Skin epidermis (tissue), 12 donors: Measurements from ENCODE around the gene LIMK2.
"Not testable (repeated sequence)": the region's sequence is repeated elsewhere in the genome, so short reads cannot be mapped to it uniquely, and the experiment has no call there.

Source experiments
- H3K27ac ChIP-seq, 21 experiments: fragments of 200-600 bp; sonication (generic) in 11 of 21; one replicate each; pipeline ENCODE4 v1.5.0; 2020; ENCODE audit warnings: mild to moderate bottlenecking in 3 of 21, inconsistent platforms in 2 of 21, moderate library complexity in 2 of 21
- H3K4me3 ChIP-seq, 7 experiments: fragments of 200-600 bp; sonication (generic) in 2 of 7; one replicate each; pipeline ENCODE4 v1.5.0; 2020; ENCODE audit warnings: inconsistent platforms in 2 of 7, mild to moderate bottlenecking in 2 of 7, moderate library complexity in 1 of 7

The LIMK2 gene

DNA sequence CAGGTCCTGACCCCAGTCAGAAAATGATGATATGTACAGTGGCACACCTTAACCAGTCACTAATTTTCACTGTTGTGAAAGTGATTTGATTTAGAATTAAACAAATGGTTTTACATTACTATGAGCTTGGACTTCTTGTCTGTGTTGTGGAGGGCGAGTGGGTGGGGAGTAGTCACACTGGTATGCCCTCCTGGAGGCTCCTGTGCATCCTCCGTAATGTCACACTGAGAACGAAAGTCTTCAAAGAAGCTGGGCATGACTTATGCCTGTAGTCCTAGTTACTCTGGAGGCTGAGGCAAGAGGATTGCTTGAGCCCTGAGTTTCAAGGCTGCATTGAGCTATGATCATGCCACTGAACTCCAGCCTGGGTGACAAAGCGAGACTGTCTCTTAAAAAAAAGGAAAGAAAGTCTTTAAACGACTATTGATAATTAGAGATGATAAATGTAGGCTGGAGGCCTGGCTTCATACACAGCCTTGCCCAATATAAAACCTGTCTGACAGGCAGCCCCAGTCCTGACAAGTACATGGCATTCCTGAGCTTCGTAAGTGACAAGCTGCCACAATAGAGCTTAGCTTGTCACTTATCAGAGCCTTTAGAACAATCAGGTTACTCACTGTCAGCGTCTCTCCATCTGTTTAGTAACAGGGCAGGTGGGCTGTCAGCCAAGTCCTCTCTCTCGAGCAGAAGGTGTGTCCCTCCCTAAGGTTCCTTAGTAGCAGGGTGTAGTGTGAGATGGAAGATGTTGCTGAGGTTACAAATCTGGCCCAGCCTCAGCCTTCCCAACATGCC lies 5.0 kb upstream of the LIMK2 start:
- H3K4me3 ChIP-seq: no peak overlapping the region
- H3K27ac ChIP-seq: peak overlapping the region in 17 of 21 experiments; percentile 9 to 74 (median 51)

DNA sequence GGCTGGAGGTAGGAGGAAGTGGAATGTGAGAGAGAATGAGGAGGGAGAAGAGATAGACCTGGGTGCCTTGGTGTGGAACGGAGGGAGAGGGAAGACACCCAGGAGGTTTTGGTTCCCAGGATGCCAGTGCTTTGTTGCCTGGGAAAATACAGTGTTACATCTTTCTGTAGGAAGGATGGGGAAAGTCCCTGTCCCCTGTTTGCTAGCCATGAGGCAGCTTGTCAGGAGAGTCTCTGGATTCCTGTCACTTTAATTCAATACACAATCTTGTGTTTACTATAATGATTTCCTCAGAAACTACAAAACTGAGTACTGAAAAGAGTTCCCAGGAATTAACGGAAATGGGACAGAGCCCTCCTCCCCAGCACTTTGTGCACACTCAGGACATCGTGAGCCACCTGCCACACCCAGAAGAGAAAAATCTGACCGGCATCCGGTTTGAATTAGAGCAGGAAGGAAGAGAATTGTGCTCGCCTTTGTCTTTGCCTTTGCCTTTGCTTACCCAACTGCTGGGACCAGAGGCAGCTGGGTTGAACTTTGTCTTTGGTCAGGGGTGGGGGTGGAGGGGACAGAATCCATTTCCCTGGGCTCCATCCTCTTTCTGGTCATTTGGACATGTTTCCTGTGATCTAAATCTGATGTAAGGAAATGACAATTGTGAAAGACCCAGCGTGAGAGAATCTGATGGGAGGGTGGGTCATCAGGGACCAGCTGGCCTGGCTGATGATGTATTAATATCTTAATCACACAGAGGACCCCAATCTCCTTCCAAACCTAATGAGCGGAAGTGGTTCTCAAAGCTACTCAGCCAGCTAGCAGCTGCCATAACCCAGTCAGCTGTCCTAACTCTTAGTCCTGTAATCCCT lies 1.3 kb upstream of the LIMK2 start:
- H3K4me3 ChIP-seq: no peak overlapping the region
- peak overlapping the region in 18 of 21 experiments; percentile 11 to 92 (median 82) for H3K27ac ChIP-seq

DNA sequence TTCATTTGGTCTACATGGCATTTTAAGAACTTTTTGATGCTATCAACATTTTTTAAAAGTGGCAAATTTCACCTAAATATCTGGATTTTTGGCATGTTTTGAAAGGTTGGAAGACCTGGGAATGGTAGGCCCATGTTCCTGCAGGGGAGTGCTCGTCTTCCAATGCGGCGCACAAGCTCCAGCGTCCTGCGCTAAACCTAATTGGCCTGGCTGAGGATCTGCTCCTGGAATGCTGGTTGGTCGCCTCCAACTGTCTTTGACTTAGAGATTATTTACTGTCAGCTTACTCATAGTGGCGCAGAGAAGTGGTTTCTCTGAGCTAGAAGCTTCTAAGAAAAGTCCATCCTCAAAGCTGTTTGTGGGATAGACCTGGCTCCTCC lies 626 bp upstream of the LIMK2 start:
- Histone ChIP-seq H3K4me3 (peak overlapping the region in 6 of 7 experiments; percentile 67 to 89 (median 82)), H3K27ac (peak overlapping the region in 20 of 21 experiments; percentile 3 to 92 (median 82))

DNA sequence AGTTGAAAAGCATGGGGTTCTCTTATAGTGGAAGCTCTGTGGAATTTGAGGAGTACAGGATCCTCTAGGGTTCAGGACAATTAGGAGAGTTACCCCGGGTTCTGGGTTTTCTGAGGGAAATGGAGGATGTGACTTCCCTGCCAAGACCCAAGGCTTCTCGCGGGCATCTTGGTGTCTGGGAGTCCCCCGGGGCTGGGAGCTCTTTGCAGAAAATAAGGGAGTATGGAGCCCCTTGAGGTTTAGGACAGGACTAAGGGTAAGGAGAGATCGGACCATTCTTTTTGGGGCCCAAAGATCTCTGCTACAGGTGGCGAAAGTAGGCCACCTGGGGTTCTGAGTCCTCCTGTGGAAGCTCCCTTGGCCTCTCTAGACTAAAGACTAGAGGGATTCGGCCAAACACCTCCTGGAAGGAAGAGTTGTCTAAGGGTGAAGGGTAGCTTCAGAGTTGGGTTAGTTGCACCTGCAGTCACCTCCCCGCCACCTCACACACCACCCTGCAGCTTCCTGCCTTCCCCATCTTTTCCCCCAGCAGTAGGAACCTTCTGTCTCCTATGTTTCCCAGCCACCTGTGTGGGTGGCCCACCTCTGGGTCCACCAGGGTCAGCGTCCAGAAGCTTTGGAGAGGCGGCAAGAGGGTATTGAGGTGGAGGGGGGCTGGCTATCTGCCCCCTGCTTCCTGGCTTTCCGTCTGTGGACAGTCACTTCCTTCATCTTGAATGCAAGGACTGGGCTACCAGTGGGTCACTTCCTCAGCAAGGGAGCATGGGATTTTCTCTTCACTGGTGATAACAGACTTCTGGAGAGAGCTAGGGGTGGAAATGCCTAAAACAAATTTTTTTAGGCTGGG lies 908 bp downstream of the LIMK2 start:
- peak overlapping the region; percentile 8 to 92 (median 82) for H3K27ac ChIP-seq
- H3K4me3 ChIP-seq: peak overlapping the region; percentile 67 to 89 (median 82)

DNA sequence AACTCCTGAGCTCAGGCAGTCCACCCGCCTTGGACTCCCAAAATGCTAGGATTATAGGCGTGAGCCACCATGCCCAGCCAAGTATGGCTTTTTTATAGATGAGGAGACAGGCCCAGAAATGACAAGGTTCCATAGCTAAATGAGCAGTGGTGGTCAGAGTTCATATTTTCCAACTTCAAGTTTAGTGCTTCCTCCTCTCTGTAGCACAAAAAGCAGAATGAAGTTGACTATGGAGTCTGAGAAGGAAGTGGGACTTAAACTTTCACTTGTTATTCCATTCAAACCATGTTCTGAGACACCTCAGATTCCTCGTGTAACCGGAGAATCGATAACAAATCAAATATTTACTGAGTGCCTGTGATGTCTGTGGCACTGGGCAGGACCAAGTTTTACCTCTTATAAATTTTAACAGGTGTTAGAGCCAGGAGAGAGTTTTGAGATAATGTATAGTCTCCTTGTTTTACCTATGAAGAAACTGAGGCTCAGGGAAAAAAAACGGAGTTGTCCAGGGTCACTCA lies 3.0 kb downstream of the LIMK2 start:
- no peak overlapping the region for H3K4me3 ChIP-seq
- peak overlapping the region in 2 of 21 experiments; percentile 18 for H3K27ac ChIP-seq

DNA sequence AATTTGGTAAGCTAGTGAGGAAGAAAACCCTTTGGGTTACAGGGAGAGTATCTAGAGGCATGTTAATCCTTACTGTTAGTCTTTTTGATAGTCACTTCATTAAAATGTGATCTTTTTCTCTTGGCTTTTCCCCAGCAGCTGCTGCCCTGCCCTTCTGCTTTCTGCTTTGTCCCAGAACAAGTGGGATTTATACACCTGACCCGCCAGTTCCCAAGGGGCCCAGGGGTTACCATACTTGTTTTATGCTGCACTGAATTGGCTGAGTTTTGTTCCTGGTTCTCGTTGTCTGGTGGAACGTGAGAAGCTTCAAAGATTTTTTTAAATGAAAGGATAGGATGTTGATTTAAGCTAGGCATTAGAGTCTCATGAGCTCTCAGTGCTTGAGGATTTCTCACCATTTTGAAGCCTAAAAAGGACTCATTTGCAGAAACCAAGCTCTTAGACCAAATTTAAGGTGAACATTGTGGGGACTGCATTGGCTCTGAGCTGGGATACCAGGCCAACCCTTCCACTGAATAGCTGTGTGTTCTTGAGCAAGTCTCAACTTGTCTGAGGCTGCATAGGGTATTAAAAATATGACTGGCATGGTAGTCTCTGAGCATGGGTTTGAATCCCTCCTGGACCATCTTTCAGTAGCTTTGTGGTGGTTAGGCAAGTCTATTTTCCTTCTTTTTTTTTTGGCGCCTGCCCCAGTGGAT lies 6.6 kb downstream of the LIMK2 start:
- Histone ChIP-seq H3K4me3 (no peak overlapping the region), H3K27ac (peak overlapping the region in 14 of 21 experiments; percentile 2 to 79 (median 48))

DNA sequence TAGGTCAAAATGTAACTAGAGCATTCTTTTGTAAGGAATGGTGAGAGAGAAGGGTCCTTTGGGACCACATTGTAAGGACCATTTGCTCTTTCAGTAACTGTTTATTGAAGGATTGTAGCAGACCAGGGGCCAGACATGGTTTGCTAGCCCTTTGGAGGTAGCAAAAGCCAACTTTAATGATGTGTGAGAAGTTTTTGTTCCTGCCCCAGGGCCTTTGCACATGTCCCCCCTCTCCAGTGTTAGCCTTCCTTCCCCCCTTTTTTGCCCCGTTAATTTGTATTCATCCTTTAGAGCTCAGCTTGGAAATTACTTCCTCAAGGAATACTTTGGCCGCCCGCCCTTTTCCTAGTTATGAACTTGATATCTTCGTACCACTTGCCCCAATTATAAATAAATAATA lies 9.0 kb downstream of the LIMK2 start:
- Histone ChIP-seq H3K4me3 (no peak overlapping the region), H3K27ac (peak overlapping the region in 3 of 21 experiments; percentile 9 to 44 (median 34))

DNA sequence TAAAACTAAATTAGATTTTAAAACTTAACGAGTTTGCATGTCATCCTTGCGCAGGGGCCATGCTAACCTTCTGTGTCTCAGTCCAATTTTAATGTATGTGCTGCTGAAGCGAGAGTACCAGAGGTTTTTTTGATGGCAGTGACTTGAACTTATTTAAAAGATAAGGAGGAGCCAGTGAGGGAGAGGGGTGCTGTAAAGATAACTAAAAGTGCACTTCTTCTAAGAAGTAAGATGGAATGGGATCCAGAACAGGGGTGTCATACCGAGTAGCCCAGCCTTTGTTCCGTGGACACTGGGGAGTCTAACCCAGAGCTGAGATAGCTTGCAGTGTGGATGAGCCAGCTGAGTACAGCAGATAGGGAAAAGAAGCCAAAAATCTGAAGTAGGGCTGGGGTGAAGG lies 10.6 kb downstream of the LIMK2 start:
- Histone ChIP-seq H3K27ac (peak overlapping the region in 2 of 21 experiments; percentile 13 to 28), H3K4me3 (no peak overlapping the region)

DNA sequence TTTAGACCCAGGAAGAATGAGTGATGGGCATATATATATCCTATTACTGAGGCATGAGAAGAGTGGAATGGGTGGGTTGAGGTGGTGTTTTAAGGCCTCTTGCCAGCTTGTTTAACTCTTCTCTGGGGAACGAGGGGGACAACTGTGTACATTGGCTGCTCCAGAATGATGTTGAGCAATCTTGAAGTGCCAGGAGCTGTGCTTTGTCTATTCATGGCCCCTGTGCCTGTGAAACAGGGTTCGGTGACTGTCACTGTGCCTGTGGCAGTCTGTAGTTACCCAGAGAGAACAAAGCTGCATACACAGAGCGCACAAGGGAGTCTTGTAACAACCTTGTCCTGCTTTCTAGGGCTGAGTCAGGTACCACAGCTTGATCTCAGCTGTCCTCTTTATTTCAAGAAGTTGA lies 11.7 kb downstream of the LIMK2 start:
- Histone ChIP-seq H3K4me3 (no peak overlapping the region), H3K27ac (peak overlapping the region in 4 of 21 experiments; percentile 32 to 59 (median 50))

DNA sequence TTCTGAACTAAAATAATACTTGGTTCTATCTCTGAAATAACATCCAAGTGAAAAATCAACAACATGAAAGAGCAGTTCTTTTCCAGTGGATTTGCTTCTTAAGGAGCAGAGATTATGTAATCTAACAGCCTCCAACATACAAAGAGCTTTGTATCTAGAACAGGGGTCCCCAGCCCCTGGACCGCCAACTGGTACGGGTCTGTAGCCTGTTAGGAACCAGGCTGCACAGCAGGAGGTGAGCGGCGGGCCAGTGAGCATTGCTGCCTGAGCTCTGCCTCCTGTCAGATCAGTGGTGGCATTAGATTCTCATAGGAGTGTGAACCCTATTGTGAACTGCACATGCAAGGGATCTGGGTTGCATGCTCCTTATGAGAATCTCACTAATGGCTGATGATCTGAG lies 12.6 kb downstream of the LIMK2 start:
- H3K27ac ChIP-seq: peak overlapping the region in 2 of 21 experiments; percentile 25 to 41

DNA sequence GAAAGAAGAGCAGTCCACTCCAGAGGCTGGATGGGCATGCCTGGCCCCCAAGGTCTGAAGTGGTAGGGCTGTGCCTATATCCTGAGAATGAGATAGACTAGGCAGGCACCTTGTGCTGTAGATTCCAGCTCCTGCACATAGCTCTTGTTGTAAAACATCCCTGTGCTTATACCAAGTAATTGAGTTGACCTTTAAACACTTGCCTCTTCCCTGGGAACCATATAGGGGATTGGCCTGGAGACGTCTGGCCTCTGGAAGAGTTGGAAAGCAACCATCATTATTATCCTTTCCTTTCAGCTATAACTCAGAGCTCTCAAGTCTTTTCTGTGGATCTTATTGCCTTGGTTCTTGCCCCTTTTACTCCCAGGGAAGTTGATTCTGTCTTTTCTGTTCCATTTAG lies 15.1 kb downstream of the LIMK2 start:
- Histone ChIP-seq H3K27ac (peak overlapping the region in 4 of 21 experiments; percentile 2 to 69 (median 3)), H3K4me3 (no peak overlapping the region)

More for the DNA sequence above, 12.6 kb downstream of the LIMK2 start:
- H3K4me3 ChIP-seq: not testable (repeated sequence)

DNA sequence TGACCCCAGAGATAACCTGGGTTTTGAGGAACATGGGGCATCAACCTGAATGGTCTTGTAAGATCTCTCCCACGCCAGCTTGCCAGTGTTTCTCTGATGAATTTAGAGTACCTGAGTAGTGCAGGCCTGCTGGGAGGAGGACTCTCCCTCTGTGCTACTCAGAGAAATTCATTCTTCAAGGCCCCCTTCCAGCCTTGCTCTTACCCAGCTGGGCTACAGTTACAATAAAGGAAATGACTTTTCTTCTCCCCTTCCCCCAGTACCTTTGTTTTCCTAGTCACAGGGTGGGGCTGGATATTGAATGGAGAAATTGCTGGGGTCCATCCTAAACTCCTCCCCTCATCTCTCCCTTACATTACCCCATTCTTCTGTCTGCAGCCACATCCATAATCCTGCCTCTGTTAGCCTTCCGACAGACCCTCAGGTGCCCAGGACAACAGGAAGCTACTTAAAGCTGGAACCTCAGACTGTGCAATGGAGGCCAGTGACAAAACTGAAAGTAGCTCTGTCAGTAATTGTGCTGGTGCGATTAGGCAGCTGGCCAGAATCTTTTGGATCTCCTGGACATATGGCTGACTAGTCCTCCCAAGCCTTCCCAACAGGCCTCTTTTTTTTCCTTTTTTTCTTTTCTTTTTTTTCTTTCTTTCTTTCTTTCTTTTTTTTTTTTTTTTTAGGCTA lies 17.4 kb downstream of the LIMK2 start:
- H3K27ac ChIP-seq: peak overlapping the region in 19 of 21 experiments; percentile 33 to 82 (median 69)
- no peak overlapping the region for H3K4me3 ChIP-seq

DNA sequence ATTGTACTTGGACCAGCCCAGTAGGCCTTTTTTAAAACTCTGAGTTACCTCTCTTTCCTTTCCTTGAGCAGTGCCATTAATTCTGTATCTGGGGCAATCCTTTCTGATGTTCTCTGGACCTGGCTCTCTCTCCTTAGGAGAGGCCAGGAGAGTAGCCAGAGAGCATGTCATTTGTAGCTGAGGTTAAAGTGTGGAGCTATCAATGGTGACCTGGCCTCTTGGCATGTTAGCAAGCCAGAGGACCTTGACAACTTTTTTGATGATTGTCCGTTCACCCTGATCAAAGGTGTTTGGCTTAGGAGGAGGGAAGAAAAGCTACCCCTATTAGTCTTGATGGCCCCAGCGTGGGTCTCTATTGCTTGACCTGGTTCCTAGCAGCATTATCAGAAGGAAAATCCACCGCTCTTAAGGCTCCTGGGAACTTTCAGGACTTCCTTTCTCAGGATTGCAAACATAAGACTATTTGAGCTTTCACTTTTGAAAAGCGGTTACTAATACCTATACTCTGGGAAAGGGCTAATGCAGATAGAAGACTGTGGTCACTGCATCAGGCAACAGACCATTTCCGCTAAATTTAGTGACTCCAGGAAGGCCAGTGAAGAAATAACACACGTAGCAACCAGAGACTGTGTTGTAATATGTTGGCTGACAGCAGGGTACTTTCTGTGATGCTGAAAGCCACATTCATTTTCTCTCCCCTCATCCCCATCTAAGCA lies 18.2 kb downstream of the LIMK2 start:
- peak overlapping the region in 19 of 21 experiments; percentile 34 to 82 (median 69) for H3K27ac ChIP-seq
- no peak overlapping the region for H3K4me3 ChIP-seq

DNA sequence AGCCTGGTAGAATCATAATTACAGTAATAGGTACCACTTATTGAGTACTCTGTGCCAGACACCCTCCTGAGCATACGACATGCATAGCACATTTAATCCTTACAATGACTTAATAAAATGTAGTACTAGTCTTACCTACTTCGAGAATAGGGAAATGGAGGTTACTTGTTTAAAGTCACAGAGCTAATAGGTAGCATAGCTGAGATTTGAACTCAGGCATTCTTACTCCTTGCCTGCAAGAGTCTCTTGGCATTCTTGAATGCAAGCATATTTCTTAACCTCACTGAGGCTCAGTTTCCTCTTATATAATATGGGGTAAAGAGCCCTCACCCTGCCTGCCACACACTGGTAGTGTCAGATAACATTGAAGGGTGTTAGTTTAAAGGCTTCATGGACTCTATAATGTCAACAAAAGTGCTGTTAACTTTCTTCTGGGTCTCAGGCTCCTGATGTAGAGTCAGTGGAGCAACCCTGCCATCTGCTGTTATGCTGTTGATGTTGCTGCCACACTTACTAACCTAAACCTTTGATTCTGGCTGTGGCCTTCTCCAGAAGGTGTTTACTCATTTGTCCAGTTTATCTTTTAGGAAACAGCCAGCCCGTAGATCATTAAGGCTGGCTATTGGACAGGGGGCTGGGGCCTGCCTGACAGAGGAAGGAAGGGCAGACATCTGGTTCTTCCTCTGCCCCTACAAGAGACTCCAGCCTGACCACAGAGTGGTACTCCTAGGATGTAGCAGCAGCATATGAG lies 18.9 kb downstream of the LIMK2 start:
- Histone ChIP-seq H3K4me3 (no peak overlapping the region), H3K27ac (peak overlapping the region in 18 of 21 experiments; percentile 24 to 82 (median 65))

DNA sequence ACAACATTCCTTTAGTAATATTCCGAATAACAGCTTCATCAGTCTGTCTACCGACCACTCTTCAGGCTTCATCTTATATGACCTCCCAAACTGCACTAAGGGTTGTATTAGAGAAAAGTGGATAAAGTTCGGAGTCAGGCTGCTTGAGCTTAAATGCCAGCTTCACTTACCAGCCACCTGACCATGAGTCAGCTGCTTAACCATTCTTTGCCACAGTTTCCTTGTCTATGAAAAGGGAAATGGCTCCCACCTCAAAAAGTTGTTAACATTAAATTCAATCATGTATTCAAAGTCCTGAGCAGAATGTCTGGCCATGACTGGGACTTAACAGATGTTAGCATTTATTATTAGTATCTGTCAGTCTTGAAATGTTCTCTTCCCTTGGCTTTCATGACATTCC lies 20.9 kb downstream of the LIMK2 start:
- Histone ChIP-seq H3K27ac (peak overlapping the region in 10 of 21 experiments; percentile 1 to 78 (median 40)), H3K4me3 (no peak overlapping the region)

DNA sequence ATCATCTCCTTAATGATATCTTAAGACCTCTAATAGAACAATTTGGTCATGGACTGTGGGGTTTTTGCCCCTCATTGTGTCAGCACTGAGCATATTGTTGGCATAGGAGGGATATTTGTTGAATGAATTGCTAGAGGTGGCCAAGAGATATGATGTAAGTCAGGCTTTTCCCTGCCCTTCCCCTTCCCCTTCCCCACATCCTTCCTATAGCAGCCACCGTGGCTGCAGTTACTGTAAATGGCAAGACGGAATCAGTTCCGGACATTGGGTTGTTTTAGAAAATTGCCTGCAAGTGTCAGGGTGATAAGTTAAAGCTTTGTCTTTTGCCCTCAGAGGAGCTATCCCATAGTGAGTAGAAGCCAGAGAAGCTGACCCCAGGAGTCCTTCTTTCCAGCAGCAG lies 23.0 kb downstream of the LIMK2 start:
- H3K27ac ChIP-seq: peak overlapping the region in 9 of 21 experiments; percentile 5 to 76 (median 25)
- H3K4me3 ChIP-seq: no peak overlapping the region

DNA sequence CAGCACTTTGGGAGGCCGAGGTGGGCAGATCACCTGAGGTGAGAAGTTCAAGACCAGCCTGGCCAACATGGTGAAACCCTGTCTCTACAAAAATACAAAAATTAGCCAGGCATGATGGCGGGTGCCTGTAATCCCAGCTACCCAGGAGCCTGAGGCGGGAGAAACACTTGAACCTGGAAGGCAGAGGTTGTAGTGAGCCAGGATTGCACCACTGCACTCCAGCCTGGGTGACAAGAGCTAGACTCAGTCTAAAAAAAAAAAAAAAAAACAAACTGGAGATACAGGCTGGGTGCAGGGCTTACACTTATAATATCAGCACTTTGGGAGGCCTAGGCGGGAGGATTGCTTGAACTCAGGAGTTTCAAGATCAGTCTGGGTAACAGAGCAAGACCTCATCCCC lies 23.9 kb downstream of the LIMK2 start:
- H3K4me3 ChIP-seq: not testable (repeated sequence)
- H3K27ac ChIP-seq: peak overlapping the region in 4 of 21 experiments; percentile 5 to 76 (median 28)
